CD4-positive, alpha-beta T cell treated with Interleukin-6 for 4 hours (primary cell): ENCODE measurements around the gene MAGEB1.

Experiments used
- DNase-seq: peaks from one replicate; pipeline ENCODE4 v3.0.0-alpha.2; 2020; ENCODE audit warnings: mixed read lengths

The MAGEB1 gene

GRCh38 chrX:30301208-30301607 lies 54.3 kb downstream of the MAGEB1 start:
- DNase-seq: no peak
